GM13977 (cell line): ENCODE results near the gene IP6K1.
A peak's percentile ranks its signal among the peaks of the same experiment; 100 is the strongest.

Experiments
- DNase-seq: peaks from one replicate; pipeline ENCODE4 v3.0.0; 2012; ENCODE audit warnings: low spot score
- CTCF ChIP-seq: IDR thresholded peaks from 2 replicates; pipeline ENCODE4 v1.5.1; 2012; ENCODE audit warnings: mild to moderate bottlenecking, control low read depth; ENCODE audit not compliant: insufficient read depth; ENCODE audit errors: extremely low read depth, missing control alignments
- in situ Hi-C: fragments of 300-500 bp; cut with MboI; formaldehyde crosslinking; loops from one replicate; pipeline ENCODE4 v1.12.0; 2022; ENCODE audit warnings: low sequenced_read_pairs, low pct_unique_long_range_greater_than_20kb, mixed read lengths, inconsistent platforms; ENCODE audit not compliant: unreplicated experiment

IP6K1 gene

DNA sequence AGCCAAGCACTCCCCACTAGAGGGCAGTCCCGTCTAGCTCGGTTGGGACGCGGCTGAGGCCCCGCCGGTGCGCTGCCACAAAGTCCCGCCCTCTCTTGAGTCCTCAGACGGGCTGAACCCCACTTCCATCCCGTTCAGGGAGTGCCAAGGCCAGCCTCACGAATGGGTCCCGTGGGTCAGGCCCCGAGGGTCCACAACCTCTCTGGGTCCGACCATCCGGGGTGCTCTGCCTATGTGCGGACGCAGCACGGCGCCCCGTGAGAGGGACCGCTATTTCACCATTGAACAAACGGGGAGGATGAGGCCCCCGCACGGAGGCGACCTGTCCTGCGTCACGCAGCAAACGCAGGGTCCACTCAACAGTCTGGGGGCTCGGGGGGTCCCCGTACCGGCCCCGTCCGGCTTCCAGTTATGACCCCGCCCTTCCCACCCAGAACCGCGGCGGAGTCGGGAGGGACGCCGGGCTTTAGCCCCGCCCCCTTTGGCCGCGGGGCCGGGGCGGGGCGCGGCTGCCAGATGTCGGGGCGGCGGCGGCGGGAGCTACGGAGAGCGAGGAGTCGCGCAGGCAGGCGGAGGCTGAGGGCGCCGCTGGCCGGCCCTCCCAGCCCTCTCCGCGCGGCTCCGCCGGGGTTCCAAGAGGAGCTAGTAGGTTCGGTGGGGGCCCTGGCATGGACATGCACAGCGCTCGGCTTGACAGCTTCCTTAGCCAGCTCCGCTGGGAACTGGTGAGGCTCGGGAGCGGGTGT, 16.6 kb upstream of the IP6K1 start, which contains the start of gene INKA1:
Gene INKA1 (plus strand): TSS at position 543 of the 746 bp plus-strand sequence. CDS start 132 bp downstream, at position 675.
- in situ Hi-C loops: no loop called here

GRCh38 chr3:49801160-49801559, 14.8 kb upstream of the IP6K1 start:
- no peak for DNase-seq
- TF ChIP-seq CTCF: no peak
- in situ Hi-C loops: no loop called here

More for the DNA sequence above, 16.6 kb upstream of the IP6K1 start, which contains the start of gene INKA1:
- TF ChIP-seq CTCF: peak; percentile 96
- peak; percentile 93 for DNase-seq

GRCh38 chr3:49799761-49800160, 13.4 kb upstream of the IP6K1 start, which contains the start of gene CDHR4:
Gene CDHR4, minus strand, starts transcription at chr3:49799873. Its CDS starts 61 bp downstream, at chr3:49799812.
- TF ChIP-seq CTCF: no peak
- DNase-seq: no peak
- in situ Hi-C loops: no loop called here

- in situ Hi-C loops: no loop called here
- no peak for DNase-seq
- TF ChIP-seq CTCF: no peak
Measured at GRCh38 chr3:49799105-49799504, 12.8 kb upstream of the IP6K1 start.

GRCh38 chr3:49794926-49795905, 8.9 kb upstream of the IP6K1 start:
- in situ Hi-C loops: no loop called here
- DNase-seq: no peak
- no peak for TF ChIP-seq CTCF

DNA sequence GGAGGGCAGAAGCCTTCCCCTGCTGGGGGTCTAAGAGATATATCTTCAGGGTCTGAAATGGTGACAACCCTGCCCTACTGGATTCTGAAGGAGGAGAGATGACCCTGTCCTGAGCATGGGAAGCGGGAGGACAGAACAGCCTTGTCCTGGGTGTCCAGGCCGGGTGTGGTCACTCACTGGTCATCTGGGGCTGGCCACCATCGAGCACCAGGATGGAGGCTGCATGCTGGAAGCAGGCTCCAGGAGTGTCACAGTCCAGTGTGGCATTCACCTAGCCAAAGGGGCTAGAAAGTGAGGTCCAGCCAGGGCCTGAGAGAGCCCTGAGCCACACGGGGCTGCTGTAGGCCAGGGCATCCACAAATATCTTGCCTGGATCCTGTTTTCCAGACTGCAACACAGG, 8.1 kb upstream of the IP6K1 start:
- in situ Hi-C loops: no loop called here
- no peak for TF ChIP-seq CTCF
- DNase-seq: no peak
